Caco-2 (cell line): ENCODE measurements around the gene PSMD9. TPM values are rescaled to one million over a fixed set of nuclear protein-coding genes. Genes with fewer than 3 reads are reported as not detected.
A peak's percentile ranks its signal among the peaks of the same experiment; 100 is the strongest.

Experiments
- Bru-seq: library from RNA; stranded (reverse); fragments of 400-500 nt; gene quantifications from one replicate; lab custom pipeline; 2021; lab: Mats Ljungman, UMichigan
- BruChase-seq, 2 experiments: library from RNA; stranded (reverse); fragments of 400-500 nt; gene quantifications; one replicate each; lab custom pipeline; 2021; lab: Mats Ljungman, UMichigan
- BruUV-seq: library from RNA; stranded (reverse); fragments of 400-500 nt; replicated peaks from 2 replicates; lab custom pipeline; 2021; lab: Mats Ljungman, UMichigan
- CTCF ChIA-PET: fragments of 300-600 bp; sonication (Branson Sonifier 250); formaldehyde crosslinking; loops from one replicate; lab custom pipeline; 2022; ENCODE audit warnings: antibody characterized with exemption; lab: Charles Lee
- POLR2A ChIA-PET: fragments of 300-600 bp; sonication (Branson Sonifier 250); formaldehyde crosslinking; loops from one replicate; lab custom pipeline; 2022; ENCODE audit warnings: antibody characterized with exemption; lab: Charles Lee
- DNase-seq, 2 experiments: peaks; one replicate each; pipeline versions ENCODE4 v3.0.0 to v3.0.0-alpha.2; 2020 to 2022
- H3K27me3 ChIP-seq: replicated peaks from 2 replicates; pipeline ENCODE4 v1.6.0; 2011; ENCODE audit warnings: low read length; ENCODE audit not compliant: control insufficient read depth, insufficient read depth
- H3K36me3 ChIP-seq: 2 replicates; pipeline ENCODE4 v1.5.1; 2011; ENCODE audit warnings: low read length; ENCODE audit not compliant: control insufficient read depth, insufficient read depth
- H3K4me1 ChIP-seq: fragments of 250-450 bp; sonication (Bioruptor Pico); 2 replicates; pipeline ENCODE4 v1.5.1; 2020; ENCODE audit warnings: mild to moderate bottlenecking
- H3K4me3 ChIP-seq: 2 replicates; pipeline ENCODE4 v1.5.1; 2011; ENCODE audit warnings: low read depth, mild to moderate bottlenecking, control low read depth, low read length
- H3K9me3 ChIP-seq: fragments of 250-450 bp; sonication (Bioruptor Pico); 2 replicates; pipeline ENCODE4 v1.5.1; 2020; ENCODE audit warnings: mild to moderate bottlenecking, moderate library complexity
- H3K27ac Mint-ChIP-seq: one replicate; pipeline ENCODE4 v1.8.0; 2022; ENCODE audit warnings: mixed read lengths; ENCODE audit not compliant: unreplicated experiment
- H3K27me3 Mint-ChIP-seq: one replicate; pipeline ENCODE4 v1.8.0; 2022; ENCODE audit warnings: mixed read lengths; ENCODE audit not compliant: insufficient read depth, unreplicated experiment
- H3K36me3 Mint-ChIP-seq: one replicate; pipeline ENCODE4 v1.8.0; 2022; ENCODE audit warnings: mild to moderate bottlenecking, mixed read lengths; ENCODE audit not compliant: insufficient read depth, unreplicated experiment
- H3K4me1 Mint-ChIP-seq: one replicate; pipeline ENCODE4 v1.8.0; 2022; ENCODE audit warnings: low read depth, mixed read lengths; ENCODE audit not compliant: unreplicated experiment
- H3K4me3 Mint-ChIP-seq: one replicate; pipeline ENCODE4 v1.8.0; 2022; ENCODE audit warnings: mild to moderate bottlenecking, moderate library complexity, mixed read lengths; ENCODE audit not compliant: unreplicated experiment
- H3K9me3 Mint-ChIP-seq: one replicate; pipeline ENCODE4 v1.8.0; 2022; ENCODE audit warnings: mixed read lengths; ENCODE audit not compliant: unreplicated experiment
- intact Hi-C: fragments of 100-400 bp; cut with micrococcal nuclease; formaldehyde crosslinking; loops from one replicate; pipeline ENCODE4 v1.10.0; 2022; ENCODE audit not compliant: unreplicated experiment
- long read RNA-seq: library from polyadenylated mRNA; stranded (forward); transcript quantifications from one replicate; pipeline ENCODE4 v2.0.0, GENCODE V29; 2022
- total RNA-seq: library from RNA; stranded (reverse); gene quantifications from 2 replicates; pipeline ENCODE4 v1.2.3, GENCODE V29; 2022
- TF ChIP-seq, protein P1 (sequence below), 2 experiments: fragments of 200-600 bp in 1 of 2; IDR thresholded peaks; 1 replicate in 1 of 2; 2 replicates in 1 of 2; pipeline versions ENCODE4 v1.5.1 to v1.8.0; 2011 to 2022; ENCODE audit warnings: antibody characterized with exemption in 1 of 2, control low read depth in 1 of 2, inconsistent platforms in 1 of 2, low read depth in 1 of 2, low read length in 1 of 2, mild to moderate bottlenecking in 1 of 2, moderate library complexity in 1 of 2; ENCODE audit not compliant: insufficient read depth in 1 of 2, severe bottlenecking in 1 of 2, unreplicated experiment in 1 of 2

The PSMD9 gene, protein sequence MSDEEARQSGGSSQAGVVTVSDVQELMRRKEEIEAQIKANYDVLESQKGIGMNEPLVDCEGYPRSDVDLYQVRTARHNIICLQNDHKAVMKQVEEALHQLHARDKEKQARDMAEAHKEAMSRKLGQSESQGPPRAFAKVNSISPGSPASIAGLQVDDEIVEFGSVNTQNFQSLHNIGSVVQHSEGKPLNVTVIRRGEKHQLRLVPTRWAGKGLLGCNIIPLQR
- total RNA-seq (53.0 and 63.3 TPM in 2 replicates), Bru-seq, nascent RNA (percentile 72 among the genes with signal in this experiment), BruChase-seq, experiment 1, labeled RNA remaining after a 2-hour chase (percentile 87 among the genes with signal in this experiment), BruChase-seq, experiment 2, labeled RNA remaining after a 6-hour chase (percentile 93 among the genes with signal in this experiment)
- long read RNA-seq, transcript PSMD9-201 (6 exons, 2,307 nt), result minor isoform, 9 of 112 reads
- long read RNA-seq, transcript PSMD9-207 (6 exons, 2,784 nt), result major isoform, 96 of 112 reads
- long read RNA-seq, partial matches to known transcripts, result 1 of 112 reads
- long read RNA-seq, other reads (novel, unspliced or antisense), result 1 of 112 reads

- POLR2A ChIA-PET, result interaction anchor here (0.5 to 1.2 kb wide), 8 partner anchors 9 to 94 kb away, joined by 3 to 11 read pairs (median 4); no protein-coding TSS in a partner anchor
- Histone ChIP-seq H3K9me3 (no peaks in the 10 kb centered on the region), H3K4me3 (peak within 1 kb of the TSS; percentile 84), H3K27me3 (no peaks in the 10 kb centered on the region), H3K4me1 (peaks cover 10% of the 10 kb centered on the region), H3K36me3 (no peaks in the 10 kb centered on the region; the same call in 1 of the 2 replicates)
- intact Hi-C loops, result loop anchor here (1.0 to 5.0 kb wide), 4 partner anchors 49 to 191 kb away; partner anchors contain the start of gene TMEM120B
- Mint-ChIP-seq H3K4me1 (peaks cover 15% of the 10 kb centered on the region), H3K36me3 (peaks cover 21% of the 10 kb centered on the region), H3K27me3 (no peaks in the 10 kb centered on the region), H3K4me3 (peak within 1 kb of the TSS; percentile 84), H3K27ac (peak within 1 kb of the TSS; percentile 86), H3K9me3 (no peaks in the 10 kb centered on the region)
- TSS peak; percentile 75 for BruUV-seq
- DNase-seq, result peak; percentile 98 to 99
- TF ChIP-seq, protein P1, sequence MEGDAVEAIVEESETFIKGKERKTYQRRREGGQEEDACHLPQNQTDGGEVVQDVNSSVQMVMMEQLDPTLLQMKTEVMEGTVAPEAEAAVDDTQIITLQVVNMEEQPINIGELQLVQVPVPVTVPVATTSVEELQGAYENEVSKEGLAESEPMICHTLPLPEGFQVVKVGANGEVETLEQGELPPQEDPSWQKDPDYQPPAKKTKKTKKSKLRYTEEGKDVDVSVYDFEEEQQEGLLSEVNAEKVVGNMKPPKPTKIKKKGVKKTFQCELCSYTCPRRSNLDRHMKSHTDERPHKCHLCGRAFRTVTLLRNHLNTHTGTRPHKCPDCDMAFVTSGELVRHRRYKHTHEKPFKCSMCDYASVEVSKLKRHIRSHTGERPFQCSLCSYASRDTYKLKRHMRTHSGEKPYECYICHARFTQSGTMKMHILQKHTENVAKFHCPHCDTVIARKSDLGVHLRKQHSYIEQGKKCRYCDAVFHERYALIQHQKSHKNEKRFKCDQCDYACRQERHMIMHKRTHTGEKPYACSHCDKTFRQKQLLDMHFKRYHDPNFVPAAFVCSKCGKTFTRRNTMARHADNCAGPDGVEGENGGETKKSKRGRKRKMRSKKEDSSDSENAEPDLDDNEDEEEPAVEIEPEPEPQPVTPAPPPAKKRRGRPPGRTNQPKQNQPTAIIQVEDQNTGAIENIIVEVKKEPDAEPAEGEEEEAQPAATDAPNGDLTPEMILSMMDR (IDR thresholded peaks at IDR 0.05; ENCODE audit: insufficient read depth in 1 of 2, low read depth in 1 of 2, low read length in 1 of 2, severe bottlenecking in 1 of 2, unreplicated experiment in 1 of 2), result peak; percentile 50 to 78
- CTCF ChIA-PET, result interaction anchor here (0.6 to 2.8 kb wide), 10 partner anchors 11 to 1687 kb away, joined by 3 to 46 read pairs (median 4); partner anchors contain the start of gene RHOF
Observed at GRCh38 chr12:121888478-121889273, at the start of gene PSMD9. Gene PSMD9, plus strand, starts transcription at chr12:121888790. Its CDS starts 67 bp downstream, at chr12:121888857.

- H3K27ac Mint-ChIP-seq, result peak overlapping the region; percentile 72
- intact Hi-C loops, result loop anchor here (1.0 to 2.0 kb wide), 2 partner anchors 45 to 49 kb away; partner anchors contain the start of gene PSMD9
- no peaks in the 10 kb centered on the region for H3K9me3 Mint-ChIP-seq
- peak overlapping the region; percentile 86 for H3K4me3 Mint-ChIP-seq
- Histone ChIP-seq H3K4me1 (0 out of 2 replicates have a peak, but pooled peaks cover 4% of the 10 kb centered on the region), H3K36me3 (no peaks in the 10 kb centered on the region), H3K27me3 (no peaks in the 10 kb centered on the region), H3K4me3 (peak overlapping the region; percentile 63), H3K9me3 (no peaks in the 10 kb centered on the region)
- TF ChIP-seq, protein P1 (IDR thresholded peaks at IDR 0.05; ENCODE audit: insufficient read depth in 1 of 2, low read depth in 1 of 2, low read length in 1 of 2, severe bottlenecking in 1 of 2, unreplicated experiment in 1 of 2), result peak; percentile 47 to 77
- ChIA-PET POLR2A (interaction anchor here (0.6 kb wide), 1 partner anchor 36 kb away, joined by 3 read pairs; no protein-coding TSS in a partner anchor), CTCF (interaction anchor here (0.5 to 2.8 kb wide), 9 partner anchors 12 to 1321 kb away, joined by 3 to 17 read pairs (median 4); partner anchors contain the start of genes PSMD9 and RHOF)
- peaks cover 10% of the 10 kb centered on the region for H3K4me1 Mint-ChIP-seq
- peak; percentile 98 to 100 for DNase-seq
- no peaks in the 10 kb centered on the region for H3K27me3 Mint-ChIP-seq
- BruUV-seq, result no TSS peak
- peaks cover 7% of the 10 kb centered on the region for H3K36me3 Mint-ChIP-seq
Observed at GRCh38 chr12:121839106-121839992, 49.2 kb upstream of the PSMD9 start.
